ENCODE data around the gene AFMID. TPM values are rescaled to one million over a fixed set of nuclear protein-coding genes. Genes with fewer than 3 reads are reported as not detected.
"Not testable (repeated sequence)": the region's sequence is repeated elsewhere in the genome, so short reads cannot be mapped to it uniquely, and the experiment has no call there.

The AFMID gene
- polyA plus RNA-seq, 3 donors: 17.2 to 33.7 (median 21.7) TPM

- 72 to 73% (median 72%) methylated on average over 14 of the region's 14 CpGs for WGBS, 3 donors
- no peak overlapping the region for H3K27ac ChIP-seq (ENCODE audit: low read depth, low read length)
Measured at GRCh38 chr17:78148286-78149016, 38.7 kb upstream of the AFMID start.

- no peak overlapping the region for H3K27ac ChIP-seq (ENCODE audit: low read depth, low read length)
- 28 to 60% (median 54%) methylated on average over 6 to 7 of the region's 7 CpGs for WGBS, 3 donors
Measured at GRCh38 chr17:78151514-78152008, 35.6 kb upstream of the AFMID start.

- WGBS, 3 donors: 64 to 84% (median 77%) methylated on average over 11 of the region's 11 CpGs
- H3K27ac ChIP-seq (ENCODE audit: low read depth, low read length): no peak overlapping the region
Measured at GRCh38 chr17:78154903-78155811, 32.0 kb upstream of the AFMID start.

- WGBS, 3 donors: 44 to 84% (median 47%) methylated on average over 10 of the region's 10 CpGs
- H3K27ac ChIP-seq (ENCODE audit: low read depth, low read length): no peak overlapping the region
Measured at GRCh38 chr17:78159575-78160158, 27.5 kb upstream of the AFMID start.

- H3K27ac ChIP-seq (ENCODE audit: low read depth, low read length): no peak overlapping the region
- WGBS, 3 donors: 57 to 66% (median 61%) methylated on average over 22 of the region's 22 CpGs
Measured at GRCh38 chr17:78163881-78164747, 23.0 kb upstream of the AFMID start.

- no peak overlapping the region for H3K27ac ChIP-seq (ENCODE audit: low read depth, low read length)
- WGBS, 3 donors: 86 to 93% (median 86%) methylated on average over 16 of the region's 16 CpGs
Measured at GRCh38 chr17:78164748-78165607, 22.2 kb upstream of the AFMID start.

- H3K27ac ChIP-seq (ENCODE audit: low read depth, low read length): no peak overlapping the region
- WGBS, 3 donors: 60 to 80% (median 75%) methylated on average over 6 of the region's 6 CpGs
Measured at GRCh38 chr17:78166416-78166815, 20.7 kb upstream of the AFMID start.

GRCh38 chr17:78168242-78168902 is 18.8 kb upstream of the AFMID start, which contains the start of gene SYNGR2:
Gene SYNGR2 (plus strand): TSS chr17:78168581. CDS start chr17:78168617, 36 bp downstream.
- H3K27ac ChIP-seq (ENCODE audit: low read depth, low read length): no peak within 1 kb of the TSS
- WGBS, 3 donors: 0 to 2% (median 1%) methylated on average over 61 to 83 of the region's 84 CpGs

GRCh38 chr17:78168903-78169793 is 18.0 kb upstream of the AFMID start:
- no peak overlapping the region for H3K27ac ChIP-seq (ENCODE audit: low read depth, low read length)
- WGBS, 3 donors: 8 to 14% (median 12%) methylated on average over 14 to 38 of the region's 38 CpGs

- no peak overlapping the region for H3K27ac ChIP-seq (ENCODE audit: low read depth, low read length)
- WGBS, 3 donors: 85 to 88% (median 88%) methylated on average over 28 to 31 of the region's 31 CpGs
Measured at GRCh38 chr17:78170692-78171590, 16.2 kb upstream of the AFMID start.

- WGBS, 3 donors: 81 to 88% (median 85%) methylated on average over 19 of the region's 19 CpGs
- not testable (repeated sequence) for H3K27ac ChIP-seq (ENCODE audit: low read depth, low read length)
Measured at GRCh38 chr17:78171591-78172248, 15.4 kb upstream of the AFMID start.

- no peak overlapping the region for H3K27ac ChIP-seq (ENCODE audit: low read depth, low read length)
- 33 to 52% (median 43%) methylated on average over 19 of the region's 19 CpGs for WGBS, 3 donors
Measured at GRCh38 chr17:78172249-78173051, 14.7 kb upstream of the AFMID start.

- WGBS, 3 donors: 64 to 69% (median 68%) methylated on average over 11 of the region's 11 CpGs
- no peak overlapping the region for H3K27ac ChIP-seq (ENCODE audit: low read depth, low read length)
Measured at GRCh38 chr17:78173097-78173715, 14.0 kb upstream of the AFMID start.

Measured in adipose tissue (tissue), 3 donors.